Adrenal gland (tissue), 12 donors: Measurements from ENCODE around the gene ITPRIP. TPM values are rescaled to one million over a fixed set of nuclear protein-coding genes. Genes with fewer than 3 reads are reported as not detected.

ENCODE experiments used
- DNase-seq, 7 donors: peaks; one replicate each; pipeline ENCODE4 v3.0.0-alpha.2; 2019 to 2020
- H3K27ac ChIP-seq, 5 donors: fragments of 200-600 bp; sonication (generic) in 4 of 5; 1 replicate in 3 of 5; 2 replicates in 2 of 5; pipeline versions ENCODE4 v1.5.1 to v1.8.0; 2016 to 2020; ENCODE audit warnings: mild to moderate bottlenecking in 1 of 5
- H3K27me3 ChIP-seq: fragments of 200-600 bp; 2 replicates; pipeline ENCODE4 v1.8.0; 2021
- H3K36me3 ChIP-seq, 2 donors: fragments of 200-600 bp; replicated peaks in 1 of 2; 1 replicate in 1 of 2; 2 replicates in 1 of 2; pipeline versions ENCODE4 v1.5.1 to v1.8.0; 2018 to 2022
- H3K4me1 ChIP-seq, 2 donors: fragments of 200-600 bp; replicated peaks in 1 of 2; 1 replicate in 1 of 2; 2 replicates in 1 of 2; pipeline versions ENCODE4 v1.5.1 to v1.8.0; 2018 to 2021
- H3K4me3 ChIP-seq, 4 donors: fragments of 200-600 bp; sonication (generic) in 3 of 4; one replicate each; pipeline ENCODE4 v1.5.1; 2016 to 2018
- H3K9me3 ChIP-seq, 3 donors: fragments of 200-600 bp; sonication (generic) in 1 of 3; replicated peaks in 1 of 3; 1 replicate in 2 of 3; 2 replicates in 1 of 3; pipeline versions ENCODE4 v1.5.1 to v1.8.0; 2016 to 2021
- CTCF ChIP-seq, 6 experiments: fragments of 450-650 bp in 4 of 6; fragments of 200-600 bp in 2 of 6; sonication (generic) in 1 of 6; IDR thresholded peaks; 1 replicate in 5 of 6; 2 replicates in 1 of 6; pipeline versions ENCODE4 v1.5.1 to v1.8.0; 2016 to 2021; ENCODE audit warnings: antibody characterized with exemption in 6 of 6, mild to moderate bottlenecking in 2 of 6, moderate library complexity in 1 of 6
- POLR2A ChIP-seq, 2 donors: fragments of 450-650 bp; IDR thresholded peaks; one replicate each; pipeline ENCODE4 v1.6.1; 2017; ENCODE audit warnings: antibody characterized with exemption in 2 of 2, mild to moderate bottlenecking in 2 of 2, moderate library complexity in 1 of 2
- WGBS, 4 donors: extraction: QIAGEN DNeasy Blood & Tissue Kit in 2 of 4; methylation state at CpG; one replicate each; pipeline versions ENCODE4 v1.1.5 to v1.1.7; 2013 to 2017; 5-methylcytosine and 5-hydroxymethylcytosine counted together
- intact Hi-C, 2 donors: fragments of 100-400 bp; cut with DNase I; formaldehyde crosslinking; loops; one replicate each; pipeline versions ENCODE4 v1.14.1 to v1.15.0; 2022 to 2023
- polyA plus RNA-seq, 3 donors: library from polyadenylated mRNA; stranded (reverse); fragments of 200-250 nt in 2 of 3; fragments of 350-450 nt in 1 of 3; fragmentation: Illumina TruSeq in 1 of 3; extraction: RNeasy Lipid Tissue Mini Kit (QIAGEN cat#74804) in 1 of 3; gene quantifications; one replicate each; pipeline ENCODE4 v1.2.3, GENCODE V29; 2013 to 2014
- total RNA-seq, 9 donors: library from RNA; depleted of rRNA in 4 of 9; stranded (reverse); fragments of >200 nt in 4 of 9; fragments of 120-200 nt in 1 of 9; fragmentation: NEBNext Ultra II Directional in 1 of 9; extraction: Animal tissue kit (Norgen Biotek cat#: 25700) in 1 of 9; gene quantifications; one replicate each; pipeline versions ENCODE4 v1.1.0 to v1.2.4, GENCODE V29; 2013 to 2023
- donor health status: healthy with polysubstance abuse.
- donor health status: Bipolar disorder and iron deficiency.
- donor health status: DM: yes; HTN: yes; CAD: no.
- donor health status: DM: no; HTN: no; CAD: no.
- donor health status: DM: no; HTN: no; CAD: no.
- donor health status: DM: yes; HTN: yes; CAD: no.

The ITPRIP gene
- total and polyA plus RNA-seq, 12 donors = 4.2 to 27.0 (median 19.1) TPM

- TF ChIP-seq CTCF (IDR thresholded peaks at IDR 0.05) (no peak), POLR2A (IDR thresholded peaks at IDR 0.05) (no peak)
- Histone ChIP-seq H3K9me3 (no peaks in the 10 kb centered on the region), H3K4me1 (no peaks in the 10 kb centered on the region), H3K27me3 (peaks cover 4% of the 10 kb centered on the region), H3K27ac (no peak overlapping the region), H3K4me3 (no peak overlapping the region), H3K36me3 (no peaks in the 10 kb centered on the region)
- WGBS, 4 donors = 76 to 90% (median 85%) methylated on average over 2 of the region's 2 CpGs
- no peak for DNase-seq
- intact Hi-C loops = no loop called here
Observed at GRCh38 chr10:104277785-104278184, 60.5 kb downstream of the ITPRIP start.

- no peak for DNase-seq
- H3K4me3 ChIP-seq = no peak overlapping the region
- H3K27ac ChIP-seq = no peak overlapping the region
- no peaks in the 10 kb centered on the region for H3K4me1 ChIP-seq
- no peaks in the 10 kb centered on the region for H3K9me3 ChIP-seq
- 53 to 63% (median 61%) methylated on average over 1 of the region's 1 CpG for WGBS, 4 donors
- peaks cover 4% of the 10 kb centered on the region for H3K27me3 ChIP-seq
- intact Hi-C loops = no loop called here
- no peaks in the 10 kb centered on the region for H3K36me3 ChIP-seq
- no peak for TF ChIP-seq POLR2A (IDR thresholded peaks at IDR 0.05)
Observed at GRCh38 chr10:104276192-104276591, 62.1 kb downstream of the ITPRIP start.

GRCh38 chr10:104274762-104275721 lies 63.2 kb downstream of the ITPRIP start:
- H3K4me1 ChIP-seq = no peaks in the 10 kb centered on the region
- intact Hi-C loops = no loop called here
- WGBS, 4 donors = 16 to 37% (median 21%) methylated on average over 21 to 42 of the region's 42 CpGs
- TF ChIP-seq POLR2A (IDR thresholded peaks at IDR 0.05) = no peak
- peak; percentile 59 to 80 (median 76) for TF ChIP-seq CTCF (IDR thresholded peaks at IDR 0.05)
- H3K27ac ChIP-seq = no peak overlapping the region
- DNase-seq = peak in 3 of 7 donors; percentile 39 to 45 (median 43)
- peaks cover 4% of the 10 kb centered on the region for H3K27me3 ChIP-seq
- peak overlapping the region in 1 of 4 donors; percentile 34 for H3K4me3 ChIP-seq
- H3K36me3 ChIP-seq = no peaks in the 10 kb centered on the region
- H3K9me3 ChIP-seq = no peaks in the 10 kb centered on the region

GRCh38 chr10:104273899-104274575 lies 64.2 kb downstream of the ITPRIP start:
- TF ChIP-seq POLR2A (IDR thresholded peaks at IDR 0.05) (no peak), CTCF (IDR thresholded peaks at IDR 0.05) (no peak)
- 71 to 82% (median 75%) methylated on average over 4 of the region's 4 CpGs for WGBS, 4 donors
- intact Hi-C loops = no loop called here
- no peaks in the 10 kb centered on the region for H3K36me3 ChIP-seq
- no peak overlapping the region for H3K4me3 ChIP-seq
- no peak for DNase-seq
- H3K4me1 ChIP-seq = peaks cover 5% of the 10 kb centered on the region in 2 donors
- peaks cover 4% of the 10 kb centered on the region for H3K27me3 ChIP-seq
- H3K9me3 ChIP-seq = no peaks in the 10 kb centered on the region
- H3K27ac ChIP-seq = no peak overlapping the region
